Measurements from ENCODE around the gene MBOAT2.
A peak's percentile ranks its signal among the peaks of the same experiment; 100 is the strongest.

The MBOAT2 gene

DNA sequence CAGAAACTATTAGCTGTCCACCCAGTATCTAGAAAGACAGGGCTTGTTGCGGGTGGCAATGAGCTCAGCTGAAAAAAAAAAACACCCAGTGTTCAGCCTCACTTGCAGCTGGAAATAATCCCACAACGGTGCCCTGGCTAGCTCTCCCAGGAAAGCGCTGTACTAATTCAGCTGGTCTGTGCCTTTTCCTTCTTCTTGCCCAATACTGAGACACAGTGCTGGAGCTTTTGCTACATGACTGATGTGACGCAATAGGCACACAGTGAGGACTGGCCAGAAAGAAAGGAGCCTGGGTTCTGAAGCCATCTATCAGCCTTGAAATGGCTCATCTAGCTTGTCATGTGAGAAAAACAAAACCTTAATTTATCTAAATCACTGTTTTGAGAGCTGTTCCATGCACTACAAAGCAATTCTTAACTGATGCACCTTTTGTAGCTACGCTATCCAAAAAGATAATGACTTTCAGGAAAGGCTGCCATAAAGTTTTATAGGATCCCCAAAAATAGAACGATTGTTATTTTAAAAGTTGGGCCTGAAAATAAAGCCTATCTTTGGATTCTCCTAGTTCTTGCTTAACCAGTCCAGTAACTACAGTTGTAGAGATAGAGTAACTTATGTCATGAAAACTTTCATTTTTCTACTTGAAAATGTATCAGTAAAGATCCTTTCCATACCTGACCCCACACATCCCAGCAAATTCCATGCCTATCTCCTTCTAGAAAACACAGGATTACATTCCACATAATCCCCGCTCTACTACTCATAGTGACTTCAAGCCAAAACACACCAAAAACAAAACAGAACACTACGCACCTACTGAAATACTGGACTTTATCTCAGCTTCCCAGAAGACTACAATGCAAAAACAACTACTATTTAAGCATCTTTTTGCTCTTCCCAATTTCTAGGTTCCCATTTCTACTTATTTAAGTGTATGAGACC is 181.9 kb downstream of the MBOAT2 start:
- DNase-seq (ENCODE audit: low read depth) = peak; percentile 72

GRCh38 chr2:8819948-8820347 is 183.5 kb downstream of the MBOAT2 start:
- DNase-seq (ENCODE audit: low read depth) = no peak

DNA sequence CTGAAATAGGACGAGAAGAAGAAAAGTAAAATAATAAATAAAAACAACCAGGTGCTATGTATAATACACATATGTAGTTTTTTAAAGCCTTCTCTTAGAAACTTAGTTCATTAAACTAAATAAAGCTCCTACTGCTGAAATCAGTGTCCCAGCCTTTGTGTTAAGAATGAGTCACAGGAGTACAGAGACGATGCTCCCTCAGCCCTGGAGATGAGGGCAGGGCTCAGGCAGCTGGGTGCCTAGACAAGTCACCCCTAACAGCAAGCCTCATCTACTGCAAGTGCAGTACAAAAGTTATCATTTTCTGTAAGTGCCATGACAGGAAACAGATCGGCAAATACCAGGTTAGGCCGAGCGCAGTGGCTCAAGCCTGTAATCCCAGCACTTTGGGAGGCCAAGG is 184.3 kb downstream of the MBOAT2 start:
- no peak for DNase-seq (ENCODE audit: low read depth)

DNA sequence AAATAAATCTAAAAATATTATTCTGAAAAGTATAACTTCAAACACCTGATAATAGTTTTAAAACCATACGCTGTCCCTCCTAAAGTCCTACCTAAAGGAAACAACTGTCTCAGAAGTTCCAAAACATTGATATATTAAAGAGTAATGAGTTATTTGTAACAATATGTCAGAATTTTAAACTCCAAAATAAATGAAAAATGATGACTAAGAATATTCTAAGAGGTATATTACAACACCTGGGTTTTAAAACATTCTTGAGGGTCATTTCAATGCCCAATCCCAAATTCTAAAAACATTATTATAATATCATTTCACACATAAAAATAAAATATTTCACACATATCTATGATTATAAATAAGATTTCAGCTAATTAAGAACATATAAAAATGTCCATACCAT is 186.3 kb downstream of the MBOAT2 start:
- DNase-seq (ENCODE audit: low read depth) = no peak

- DNase-seq (ENCODE audit: low read depth) = no peak
Measured at GRCh38 chr2:8806885-8807704, 196.4 kb downstream of the MBOAT2 start.

DNA sequence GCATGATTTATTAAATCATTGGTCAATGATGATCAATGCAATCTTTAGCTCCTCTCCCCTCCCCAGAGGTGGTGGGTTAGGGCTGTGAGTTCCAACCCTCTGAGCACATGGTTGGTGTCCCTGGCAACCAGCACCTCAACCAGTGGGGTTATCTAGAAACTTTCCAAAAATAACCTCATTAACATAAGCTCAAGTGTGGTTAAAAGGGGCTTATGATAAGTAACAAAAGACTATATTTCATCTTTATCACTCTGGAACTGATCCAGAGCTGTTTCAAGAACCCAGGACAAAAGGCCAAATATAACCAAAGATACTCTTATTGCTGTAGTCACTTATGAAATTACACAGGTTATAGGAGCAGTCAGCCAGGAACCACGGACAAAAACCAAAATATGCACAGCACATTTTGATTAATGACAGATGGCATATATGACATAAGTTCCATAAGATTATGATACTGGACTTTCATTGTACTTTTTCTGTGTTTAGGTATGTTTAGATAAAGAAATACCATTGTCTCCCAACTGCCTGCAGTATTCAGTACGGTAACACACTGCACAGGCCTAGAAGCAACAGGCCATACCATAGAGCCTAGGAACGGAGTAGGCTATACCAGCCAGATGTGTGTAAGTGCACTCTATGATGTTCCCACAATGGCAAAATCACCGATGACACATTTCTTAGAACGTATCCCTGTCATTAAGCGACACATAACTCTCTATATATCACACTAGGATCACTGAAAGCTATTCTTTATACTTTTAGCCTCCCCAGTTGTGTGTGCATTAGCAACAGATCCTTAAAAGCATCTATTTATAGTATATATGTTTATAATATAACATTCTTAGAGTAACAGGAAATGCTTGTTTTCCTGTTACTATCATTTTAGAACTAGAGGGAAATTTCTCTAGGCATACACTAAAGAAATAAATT is 197.9 kb downstream of the MBOAT2 start:
- DNase-seq (ENCODE audit: low read depth) = no peak

- peak; percentile 81 for DNase-seq (ENCODE audit: low read depth)
Measured at GRCh38 chr2:8803658-8804379, 199.7 kb downstream of the MBOAT2 start.

- no peak for DNase-seq (ENCODE audit: low read depth)
Measured at GRCh38 chr2:8802741-8803140, 200.7 kb downstream of the MBOAT2 start.
